GM12878 (cell line): ENCODE data around the gene FRMD5. TPM values are rescaled to one million over a fixed set of nuclear protein-coding genes. Genes with fewer than 3 reads are reported as not detected.

ENCODE experiments used
- ATAC-seq: fragments of 200-7000 bp; cut with Tn5 transposase; 3 replicates; pipeline ENCODE4 v1.9.1; 2020; ENCODE audit warnings: mild to moderate bottlenecking, moderate library complexity
- Bru-seq: library from RNA; stranded (reverse); fragments of 400-500 nt; gene quantifications from one replicate; lab custom pipeline; 2021; lab: Mats Ljungman, UMichigan
- BruChase-seq, 2 experiments: library from RNA; stranded (reverse); fragments of 400-500 nt; gene quantifications; one replicate each; lab custom pipeline; 2021; lab: Mats Ljungman, UMichigan
- BruUV-seq: library from RNA; stranded (reverse); fragments of 400-500 nt; replicated peaks from 2 replicates; lab custom pipeline; 2021; lab: Mats Ljungman, UMichigan
- CTCF ChIA-PET: fragments of 300-600 bp; sonication (Branson Sonifier 250); formaldehyde crosslinking; extraction: SDS; loops from one replicate; lab custom pipeline; 2021; ENCODE audit warnings: inconsistent platforms; lab: Yijun Ruan, JAX
- POLR2A ChIA-PET: fragments of 350-600 bp; formaldehyde crosslinking; extraction: SDS; loops from one replicate; lab custom pipeline; 2021; ENCODE audit warnings: inconsistent platforms; lab: Charles Lee
- RAD21 ChIA-PET: fragments of 300-600 bp; sonication (Branson Sonifier 250); formaldehyde crosslinking; loops from one replicate; lab custom pipeline; 2023; ENCODE audit warnings: antibody characterized with exemption; ENCODE audit not compliant: unreplicated experiment; lab: Charles Lee
- SMC1A ChIA-PET: fragments of 300-600 bp; sonication (Branson Sonifier 250); formaldehyde crosslinking; loops from one replicate; lab custom pipeline; 2023; ENCODE audit not compliant: unreplicated experiment, uncharacterized antibody; lab: Charles Lee
- DNase-seq: peaks from one replicate; pipeline ENCODE4 v3.0.0-alpha.2; 2011; ENCODE audit warnings: low read depth, low spot score
- FAIRE-seq: peaks from 3 replicates; lab custom pipeline; 2011; peaks lifted over from hg19 to GRCh38; lab: Jason Lieb, UNC
- H2AFZ ChIP-seq: 2 replicates; pipeline ENCODE4 v1.6.0; 2011; ENCODE audit warnings: low read depth, low read length, control low read depth; ENCODE audit not compliant: control insufficient read depth
- H3K27ac ChIP-seq: 2 replicates; pipeline ENCODE4 v1.5.1; 2011; ENCODE audit warnings: control low read depth; ENCODE audit not compliant: control insufficient read depth, insufficient read depth
- H3K27me3 ChIP-seq, 2 experiments: replicated peaks in 1 of 2; 2 replicates each; pipeline versions ENCODE4 v1.6.0 to v1.6.1; 2011; ENCODE audit warnings: low read length in 1 of 2; ENCODE audit not compliant: control insufficient read depth in 2 of 2, insufficient read depth in 2 of 2
- H3K36me3 ChIP-seq, 2 experiments: 2 replicates each; pipeline ENCODE4 v1.5.1; 2011; ENCODE audit warnings: low read length in 1 of 2; ENCODE audit not compliant: control insufficient read depth in 2 of 2, insufficient read depth in 2 of 2
- H3K4me1 ChIP-seq: 2 replicates; pipeline ENCODE4 v1.6.1; 2011; ENCODE audit warnings: mild to moderate bottlenecking, low read length, moderate library complexity, mixed read lengths; ENCODE audit not compliant: control insufficient read depth, insufficient read depth
- H3K4me2 ChIP-seq: 2 replicates; pipeline ENCODE4 v1.6.0; 2011; ENCODE audit warnings: control low read depth; ENCODE audit not compliant: control insufficient read depth, insufficient read depth
- H3K4me3 ChIP-seq: fragments of 200-600 bp; sonication (generic); 2 replicates; pipeline ENCODE4 v1.5.1; 2016
- H3K79me2 ChIP-seq: 2 replicates; pipeline ENCODE4 v1.6.0; 2011; ENCODE audit warnings: low read length; ENCODE audit not compliant: control insufficient read depth, insufficient read depth
- H3K9ac ChIP-seq: 2 replicates; pipeline ENCODE4 v1.8.0; 2011; ENCODE audit warnings: low read length, control low read depth, mixed read lengths; ENCODE audit not compliant: control insufficient read depth, insufficient read depth
- H3K9me3 ChIP-seq: replicated peaks from 3 replicates; pipeline ENCODE4 v1.5.1; 2011; ENCODE audit warnings: mild to moderate bottlenecking, low read length; ENCODE audit not compliant: control insufficient read depth, insufficient read depth
- H4K20me1 ChIP-seq: 2 replicates; pipeline ENCODE4 v1.6.0; 2011; ENCODE audit not compliant: control insufficient read depth, insufficient read depth
- CHD2 ChIP-seq: IDR thresholded peaks from 2 replicates; pipeline ENCODE4 v1.6.1; 2011; ENCODE audit warnings: low read depth, low read length, improper control_type of control experiment, borderline replicate concordance
- CTCF ChIP-seq, 3 experiments: IDR thresholded peaks in 2 of 3; conservative IDR thresholded peaks in 1 of 3; 2 replicates each; pipeline ENCODE4 v1.5.1; 2011; ENCODE audit warnings: low read depth in 3 of 3, low read length in 3 of 3, mild to moderate bottlenecking in 3 of 3, control low read depth in 2 of 3, moderate library complexity in 2 of 3, inconsistent platforms in 1 of 3, mixed read lengths in 1 of 3; ENCODE audit not compliant: control insufficient read depth in 2 of 3, insufficient read depth in 1 of 3; ENCODE audit errors: extremely low read depth in 1 of 3
- EED ChIP-seq: sonication (generic); IDR thresholded peaks from 2 replicates; pipeline ENCODE4 v1.6.1; 2016; ENCODE audit warnings: antibody characterized with exemption, low read depth
- FOS ChIP-seq: IDR thresholded peaks from 3 replicates; pipeline ENCODE4 v1.6.1; 2011; ENCODE audit warnings: borderline replicate concordance; ENCODE audit not compliant: insufficient read length; ENCODE audit errors: extremely low read depth
- IRF3 ChIP-seq: fragments of 450-650 bp; IDR thresholded peaks from 2 replicates; pipeline ENCODE4 v1.6.1; 2014; ENCODE audit warnings: mild to moderate bottlenecking
- MEF2B ChIP-seq: fragments of 450-650 bp; IDR thresholded peaks from 2 replicates; pipeline ENCODE4 v1.6.1; 2018; ENCODE audit warnings: mild to moderate bottlenecking, moderate library complexity; ENCODE audit not compliant: partially characterized antibody, poor library complexity, severe bottlenecking
- NFYA ChIP-seq: IDR thresholded peaks from 2 replicates; pipeline ENCODE4 v1.6.1; 2011; ENCODE audit warnings: low read depth, mild to moderate bottlenecking, low read length, improper control_type of control experiment, borderline replicate concordance
- NFYB ChIP-seq: IDR thresholded peaks from 2 replicates; pipeline ENCODE4 v1.6.1; 2011; ENCODE audit warnings: low read depth, mild to moderate bottlenecking, low read length, improper control_type of control experiment, moderate library complexity; ENCODE audit not compliant: insufficient read depth
- PAX5 ChIP-seq: IDR thresholded peaks from 2 replicates; pipeline ENCODE4 v1.6.1; 2011; ENCODE audit warnings: low read depth, low read length, borderline replicate concordance
- RBBP5 ChIP-seq: fragments of 200-600 bp; sonication (generic); conservative IDR thresholded peaks from 2 replicates; pipeline ENCODE4 v1.6.1; 2016
- SIN3A ChIP-seq: IDR thresholded peaks from 2 replicates; pipeline ENCODE4 v1.6.1; 2012; ENCODE audit warnings: low read depth, low read length, improper control_type of control experiment
- SP1 ChIP-seq: IDR thresholded peaks from one replicate; pipeline ENCODE4 v1.6.1; 2011; ENCODE audit warnings: low read depth, low read length
- TARDBP ChIP-seq: IDR thresholded peaks from 2 replicates; pipeline ENCODE4 v1.6.1; 2016; ENCODE audit warnings: borderline replicate concordance
- WGBS: methylation state at CpG from one replicate; pipeline ENCODE4 v1.1.6; 2016; ENCODE audit warnings: low lambda C conversion rate; ENCODE audit not compliant: insufficient replicate concordance, insufficient coverage; ENCODE audit errors: missing lambda C conversion rate; 5-methylcytosine and 5-hydroxymethylcytosine counted together
- in situ Hi-C: fragments of 300-500 bp; cut with MboI; formaldehyde crosslinking; loops from 9 replicates; pipeline ENCODE4 v1.14.3; 2018; ENCODE audit warnings: mixed read lengths
- intact Hi-C: fragments of 100-400 bp; cut with micrococcal nuclease; formaldehyde crosslinking; loops from one replicate; pipeline ENCODE4 v1.14.2; 2022; ENCODE audit not compliant: unreplicated experiment
- long read RNA-seq, 2 experiments: library from polyadenylated mRNA; unstranded; transcript quantifications; one replicate each; pipeline ENCODE4 v2.0.0, GENCODE V29; 2019 to 2020
- polyA minus RNA-seq, 3 experiments: library from RNA; depleted of rRNA, polyadenylated mRNA; stranded (reverse); fragments of >200 nt; gene quantifications; 2 replicates each; pipeline ENCODE4 v1.2.3, GENCODE V29; 2011
- polyA plus RNA-seq, 11 experiments: library from polyadenylated mRNA; depleted of rRNA in 4 of 11; unstranded in 6 of 11; stranded (reverse) in 5 of 11; fragments of >200 nt; fragmentation: Nextera tagmentation in 4 of 11; fragmentation: Illumina TruSeq in 1 of 11; extraction: Ambion mirVana in 4 of 11; extraction: Trizol in 1 of 11; gene quantifications; 1 replicate in 1 of 11; 2 replicates in 10 of 11; pipeline versions ENCODE4 v1.2.1 to v1.2.3, GENCODE V29; 2011 to 2016; ENCODE audit warnings: inconsistent platforms in 2 of 11, missing spikeins in 2 of 11, low read depth in 1 of 11
- total RNA-seq, 4 experiments: library from RNA; depleted of rRNA in 3 of 4; stranded (reverse); fragments of >200 nt in 3 of 4; fragmentation: Illumina TruSeq in 1 of 4; extraction: Trizol in 1 of 4; gene quantifications; 2 replicates each; pipeline versions ENCODE4 v1.2.1 to v1.2.3, GENCODE V29; 2013 to 2021

The FRMD5 gene
- total RNA-seq (2013; cell fraction: nucleolus; rRNA removed) = 0.50 and 0.61 TPM in 2 replicates
- total RNA-seq (2014; rRNA removed) = 0.51 and 0.87 TPM in 2 replicates
- total RNA-seq (2014; rRNA removed; fragmentation: Illumina TruSeq; extraction: Trizol) = 0.55 and 0.94 TPM in 2 replicates
- 0.64 and 0.77 TPM in 2 replicates for total RNA-seq (2021)
- polyA plus RNA-seq (2011; ENCODE audit: low read depth) = 0.26 TPM
- polyA plus RNA-seq (2011; rRNA removed) = not detected in 2 replicates
- 0.06 TPM in 1 of 2 replicates, not detected in the other for polyA plus RNA-seq (2011; cell fraction: cytosol; rRNA removed)
- not detected in 2 replicates for polyA plus RNA-seq (2011; cell fraction: nucleus; rRNA removed)
- 0.14 and 0.66 TPM in 2 replicates for polyA plus RNA-seq (2012)
- 0.68 and 1.00 TPM in 2 replicates for polyA plus RNA-seq (2014; fragmentation: Illumina TruSeq; extraction: Trizol)
- under 1 TPM; 0.26 to 0.79 TPM for polyA plus RNA-seq (2014; fragmentation: Nextera tagmentation; extraction: Ambion mirVana)
- 0.38 and 0.46 TPM in 2 replicates for polyA plus RNA-seq (2014; rRNA removed)
- 1 to 10 TPM; 5.1 to 6.4 TPM for polyA plus RNA-seq (2016; fragmentation: Nextera tagmentation; extraction: Ambion mirVana)
- polyA minus RNA-seq (2011; rRNA and poly(A)+ RNA removed) = not detected in 2 replicates
- polyA minus RNA-seq (2011; cell fraction: cytosol; rRNA and poly(A)+ RNA removed) = not detected in 2 replicates
- polyA minus RNA-seq (2011; cell fraction: nucleus; rRNA and poly(A)+ RNA removed) = not detected in 2 replicates
- Bru-seq, nascent RNA = percentile 13 among the genes with signal in this experiment
- BruChase-seq, experiment 1, labeled RNA remaining after a 6-hour chase = percentile 14 among the genes with signal in this experiment
- BruChase-seq, experiment 2, labeled RNA remaining after a 2-hour chase = percentile 16 among the genes with signal in this experiment
- long read RNA-seq, experiment 1 = 0 reads
- long read RNA-seq, experiment 2, partial matches to known transcripts = 0 of 3 reads
- long read RNA-seq, experiment 2, other reads (novel, unspliced or antisense) = 3 of 3 reads

- ATAC-seq (peak; percentile 98), FAIRE-seq (peak; percentile 100), DNase-seq (peak; percentile 74)
- H3K27me3 ChIP-seq = peaks cover 5 to 11% of the 10 kb centered on the region in 2 experiments
- peak within 1 kb of the TSS; percentile 70 for H3K4me2 ChIP-seq
- peak within 1 kb of the TSS; percentile 89 for H2AFZ ChIP-seq
- ChIA-PET POLR2A (no interaction called here), CTCF (interaction anchor here (0.6 kb wide), 1 partner anchor 70 kb away, joined by 3 read pairs; no protein-coding TSS in a partner anchor), SMC1A (no interaction called here), RAD21 (interaction anchor here (0.9 kb wide), 1 partner anchor 121 kb away, joined by 3 read pairs; no protein-coding TSS in a partner anchor)
- intact Hi-C loops = loop anchor here (10.0 kb wide), 1 partner anchor 60 kb away; no protein-coding TSS in a partner anchor
- H4K20me1 ChIP-seq = no peaks in the 10 kb centered on the region
- H3K9ac ChIP-seq = no peak within 1 kb of the TSS
- H3K79me2 ChIP-seq = no peaks in the 10 kb centered on the region
- no TSS peak for BruUV-seq
- H3K27ac ChIP-seq = no peak within 1 kb of the TSS
- H3K36me3 ChIP-seq = no peaks in the 10 kb centered on the region
- H3K4me3 ChIP-seq = peak within 1 kb of the TSS; percentile 86
- H3K9me3 ChIP-seq = no peaks in the 10 kb centered on the region
- in situ Hi-C loops = no loop called here
- H3K4me1 ChIP-seq = peaks cover 4% of the 10 kb centered on the region; the same call in 1 of the 2 replicates
- 3% methylated on average over 37 of the region's 43 CpGs for WGBS
- peak; percentile 66; the same call in 1 of the 2 replicates for TF ChIP-seq IRF3
- peak in 2 of 3 experiments; percentile 17 to 27; a peak in 1 of 6 replicates for TF ChIP-seq CTCF (IDR thresholded peaks at IDR 0.05 in 2 of 3, conservative IDR thresholded peaks at IDR 0.05 in 1 of 3; ENCODE audit: control insufficient read depth in 2 of 3, extremely low read depth in 1 of 3, insufficient read depth in 1 of 3, low read depth in 3 of 3, low read length in 3 of 3)
- peak; percentile 100 for TF ChIP-seq PAX5
- no peak for TF ChIP-seq EED
- TF ChIP-seq MEF2B = no peak
- TF ChIP-seq FOS = peak; percentile 69
- peak; percentile 88 for TF ChIP-seq NFYB
- no peak for TF ChIP-seq RBBP5
- TF ChIP-seq CHD2 = peak; percentile 83
- no peak for TF ChIP-seq SIN3A
- TF ChIP-seq NFYA = peak; percentile 79
- TF ChIP-seq SP1 = peak; percentile 97
- no peak for TF ChIP-seq TARDBP
These were observed at the start of gene FRMD5 for GRCh38 chr15:44195151-44195740. Gene FRMD5, minus strand, starts transcription at chr15:44195271.
